GM21381 (cell line): ENCODE measurements around the gene CNTN1.

Experiments used
- ATAC-seq: cut with Tn5 transposase; IDR thresholded peaks from one replicate; pipeline ENCODE4 v1.9.1; 2021; ENCODE audit warnings: mild to moderate bottlenecking, moderate library complexity; ENCODE audit not compliant: unreplicated experiment

The CNTN1 gene

DNA sequence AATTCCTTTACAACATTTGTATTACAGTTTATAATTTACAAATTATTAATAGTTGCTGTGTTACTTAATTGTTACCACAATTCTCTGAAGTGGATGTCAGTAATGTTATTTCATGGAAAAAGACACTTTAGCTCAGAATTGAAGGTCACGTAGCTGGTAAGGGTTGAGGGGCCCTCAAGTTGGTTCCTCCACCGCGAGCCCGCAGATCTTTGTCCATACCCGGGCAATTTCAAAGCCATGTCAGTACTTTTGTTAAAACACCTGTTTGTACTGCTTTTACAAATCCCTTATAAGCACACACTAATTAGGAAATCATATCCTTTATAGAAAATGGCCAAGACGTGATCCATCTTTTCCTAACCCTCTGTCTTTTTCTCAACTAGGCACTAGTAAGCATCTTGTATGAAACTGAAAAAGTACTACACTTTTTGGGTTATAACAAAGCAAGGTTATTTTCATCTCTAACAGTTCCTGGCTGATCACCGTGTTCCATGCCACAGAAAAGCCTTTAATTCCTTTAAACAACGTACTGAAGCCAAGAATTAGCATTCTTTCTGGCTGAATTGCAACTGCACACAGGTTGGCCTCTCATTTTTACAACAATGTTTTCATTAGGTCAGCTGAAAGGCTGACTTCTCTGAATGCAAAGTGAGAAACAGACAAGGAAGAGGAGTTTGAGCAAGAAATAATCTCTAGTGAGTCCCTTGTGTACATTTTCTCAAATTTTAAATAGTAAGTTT, 76.1 kb downstream of the CNTN1 start:
- no peak for ATAC-seq

- ATAC-seq, result no peak
Observed at GRCh38 chr12:40769846-40770245, 77.6 kb downstream of the CNTN1 start.

DNA sequence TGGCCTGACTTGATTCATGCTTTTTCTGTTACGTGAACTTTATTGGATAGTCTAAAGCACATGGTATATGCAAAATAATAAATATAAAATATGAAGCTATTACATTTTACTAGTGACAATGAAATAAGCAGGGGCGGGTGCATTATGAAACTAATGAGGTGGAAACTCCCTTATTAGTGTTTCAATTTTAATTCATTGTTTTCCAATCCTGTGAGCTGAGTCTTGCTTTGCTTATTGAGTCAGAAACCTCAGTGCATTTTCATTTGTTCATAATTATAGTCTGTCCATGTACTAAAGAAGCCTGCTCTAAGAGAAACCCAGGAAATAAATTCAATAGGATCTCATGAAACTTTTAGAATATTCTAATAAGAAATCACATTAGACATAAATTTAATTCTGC, 78.5 kb downstream of the CNTN1 start:
- no peak for ATAC-seq

GRCh38 chr12:40775661-40776060, 83.4 kb downstream of the CNTN1 start:
- ATAC-seq, result no peak

GRCh38 chr12:40784102-40784501, 91.9 kb downstream of the CNTN1 start:
- no peak for ATAC-seq

DNA sequence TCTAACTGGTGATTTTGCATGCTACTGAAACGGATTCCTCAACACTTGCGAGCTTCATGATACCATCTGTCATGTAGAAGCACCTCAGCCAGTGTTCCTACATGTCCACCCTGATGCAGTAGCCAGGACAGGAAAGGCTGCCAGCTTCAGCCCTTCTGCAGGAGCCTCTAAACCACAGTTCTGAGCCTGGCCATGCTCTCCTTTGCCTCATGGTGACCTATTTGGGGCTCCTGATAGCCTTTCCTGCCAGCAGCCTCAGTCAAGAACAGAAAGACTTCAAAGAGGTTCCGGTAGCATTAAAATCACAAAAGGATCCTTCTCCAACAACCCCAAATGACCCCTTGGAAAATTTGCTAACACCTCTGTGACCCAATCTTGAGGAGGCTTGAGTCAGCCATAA, 96.0 kb downstream of the CNTN1 start:
- ATAC-seq, result no peak

GRCh38 chr12:40792792-40793386, 100.7 kb downstream of the CNTN1 start:
- ATAC-seq, result no peak

GRCh38 chr12:40793471-40793870, 101.2 kb downstream of the CNTN1 start:
- ATAC-seq, result no peak

GRCh38 chr12:40794087-40794486, 101.8 kb downstream of the CNTN1 start:
- ATAC-seq, result no peak

- no peak for ATAC-seq
Observed at GRCh38 chr12:40801082-40801481, 108.8 kb downstream of the CNTN1 start.

- no peak for ATAC-seq
Observed at GRCh38 chr12:40801861-40802260, 109.6 kb downstream of the CNTN1 start.

DNA sequence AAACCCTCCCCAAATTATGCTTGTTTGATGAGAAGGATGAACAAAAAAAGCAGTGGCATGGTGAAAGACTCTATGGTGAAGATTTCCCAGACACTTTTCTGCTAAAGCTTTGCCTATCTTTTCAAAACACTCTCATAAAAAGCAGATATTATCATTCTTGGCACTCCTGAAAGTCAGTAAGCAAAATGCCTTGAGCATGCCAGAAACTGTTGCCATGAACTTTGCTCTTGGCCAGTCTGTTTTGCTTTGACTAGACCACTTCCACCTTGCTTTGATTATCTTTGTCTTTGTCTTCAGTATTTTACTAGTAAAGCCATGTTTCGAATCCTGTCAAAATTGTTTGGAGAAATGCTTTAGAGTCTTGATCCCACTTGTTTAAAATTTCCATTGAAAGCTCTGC, 110.4 kb downstream of the CNTN1 start:
- ATAC-seq, result no peak

- ATAC-seq, result no peak
Observed at GRCh38 chr12:40819436-40820108, 127.3 kb downstream of the CNTN1 start.

DNA sequence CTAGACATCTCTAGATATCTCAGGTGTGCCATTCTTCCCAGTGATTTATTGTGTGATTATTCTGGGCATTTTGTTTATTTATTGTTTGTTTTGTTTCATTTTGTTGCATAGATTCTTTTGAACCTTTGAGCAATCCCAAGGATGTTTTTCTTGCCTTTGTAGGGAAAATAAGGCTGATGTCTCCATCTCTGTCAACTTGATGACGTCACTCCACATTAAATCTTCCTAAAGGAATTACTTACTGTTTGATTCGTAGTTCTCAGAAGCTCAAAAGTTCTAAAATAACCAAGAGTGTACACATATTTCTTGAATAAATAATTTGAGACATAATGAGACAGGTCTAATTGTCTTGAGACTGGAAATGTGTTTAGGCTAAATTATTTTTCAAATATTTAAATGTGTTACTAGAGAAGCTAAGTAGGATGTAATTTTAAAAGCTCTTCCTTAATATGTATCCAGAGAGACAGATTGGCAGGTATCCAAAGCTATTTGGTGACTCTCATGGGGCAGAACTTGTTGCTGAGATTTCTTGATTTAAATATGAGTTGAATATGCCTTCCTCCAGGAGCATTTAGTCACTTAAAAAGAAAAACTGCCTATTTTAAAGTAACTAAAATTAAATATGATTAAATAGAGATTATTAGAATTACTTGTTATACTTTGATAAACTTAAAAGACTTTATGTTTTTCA, 128.7 kb downstream of the CNTN1 start:
- ATAC-seq, result no peak

- no peak for ATAC-seq
Observed at GRCh38 chr12:40825156-40825555, 132.9 kb downstream of the CNTN1 start.

DNA sequence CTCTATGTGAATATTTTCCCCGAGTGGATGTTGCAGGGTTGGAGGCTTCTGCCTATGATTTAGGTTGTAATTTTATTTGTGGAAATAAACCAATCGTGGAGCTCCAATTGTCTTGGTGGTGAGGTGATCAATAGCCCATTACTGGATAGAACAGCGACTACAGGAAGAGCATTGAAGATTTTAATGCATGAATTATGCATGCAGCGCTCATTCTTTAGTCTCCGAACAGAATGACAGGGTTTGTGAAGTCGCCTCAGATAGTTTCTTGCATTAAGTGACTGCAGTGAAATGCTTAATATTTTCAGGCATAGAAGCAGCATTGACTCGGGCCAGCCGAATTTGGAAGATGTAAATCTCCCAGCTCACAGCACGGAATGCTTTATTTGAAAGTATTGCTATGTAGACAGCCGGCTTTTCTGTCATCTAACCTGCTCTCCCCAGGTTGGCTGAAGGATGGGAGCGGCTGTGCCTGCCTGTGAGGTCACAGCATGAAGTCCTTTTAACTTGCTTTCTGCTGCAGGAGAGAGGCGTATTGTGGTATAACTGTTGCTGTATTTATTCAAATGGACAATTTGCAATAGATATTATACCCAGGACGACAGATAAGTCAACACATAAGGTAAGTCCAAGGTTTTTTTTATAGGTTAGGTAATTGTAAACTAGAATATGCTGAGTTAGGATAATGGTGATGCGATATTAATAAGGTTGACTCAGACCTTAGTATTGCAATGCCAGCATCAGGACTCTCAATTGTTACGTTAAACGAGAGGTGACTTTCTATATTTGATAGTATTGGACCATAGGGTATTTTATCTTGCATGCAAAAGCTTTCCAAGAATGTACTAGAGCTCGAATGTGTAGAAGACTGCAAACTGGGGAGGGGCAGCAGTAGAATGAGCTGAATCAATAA, 135.7 kb downstream of the CNTN1 start:
- ATAC-seq, result no peak

DNA sequence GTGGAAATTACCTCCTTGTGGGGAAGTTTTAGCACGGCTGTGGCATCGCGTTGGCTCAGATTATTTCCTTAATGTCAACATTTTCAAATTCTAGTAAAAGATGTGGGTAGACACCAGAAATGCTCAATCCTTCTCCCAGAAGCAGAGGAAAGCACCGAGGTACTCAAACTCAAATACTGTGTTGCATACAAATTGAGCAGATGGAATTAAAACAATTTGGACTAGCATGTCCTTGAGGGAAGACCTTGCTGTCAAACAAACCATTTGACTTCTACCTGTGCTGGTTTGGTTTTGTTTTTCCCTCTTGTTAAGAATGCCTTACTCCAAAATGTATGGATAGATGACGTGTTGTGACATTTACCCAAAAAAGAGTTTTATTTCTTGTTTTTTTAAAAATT, 136.4 kb downstream of the CNTN1 start:
- ATAC-seq, result no peak

DNA sequence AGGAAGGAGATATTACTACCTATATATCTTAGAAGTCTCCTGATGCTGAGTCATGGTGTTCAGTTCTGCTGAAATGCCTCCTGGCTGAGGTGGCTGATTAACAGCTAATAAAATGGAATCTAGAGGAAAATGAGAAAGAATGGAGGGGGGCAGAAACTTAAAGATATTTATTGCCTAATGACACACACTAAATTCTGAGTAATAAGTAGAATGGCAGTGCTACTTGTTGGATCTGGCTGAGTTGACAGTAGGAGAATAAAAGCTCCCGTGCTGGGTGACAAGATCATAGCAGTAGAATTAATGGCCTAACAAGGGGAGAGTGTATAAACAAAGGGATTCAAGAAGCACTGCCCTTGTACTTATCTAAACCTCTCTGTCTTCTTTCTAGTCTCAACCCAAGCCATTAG, 137.5 kb downstream of the CNTN1 start:
- ATAC-seq, result no peak

- ATAC-seq, result no peak
Observed at GRCh38 chr12:40831916-40832315, 139.7 kb downstream of the CNTN1 start.

DNA sequence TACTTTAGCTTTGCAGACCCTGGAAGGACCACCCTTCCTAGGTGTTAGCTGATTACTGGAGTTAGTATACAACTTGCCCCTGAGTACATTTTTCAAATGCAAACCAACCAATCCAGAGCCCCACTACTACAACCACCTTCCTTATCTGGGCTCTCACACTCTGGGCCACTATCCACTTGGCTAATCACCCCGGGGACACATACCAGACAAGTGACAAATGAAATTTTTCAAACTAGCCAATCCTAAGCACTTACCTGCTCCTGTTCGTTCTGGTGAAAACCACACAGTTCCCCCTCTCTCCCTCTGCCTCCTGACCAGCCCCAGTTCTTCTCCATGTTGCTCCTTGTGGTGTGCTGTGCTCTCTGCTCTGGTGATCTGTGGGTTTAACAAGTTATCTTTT, 140.4 kb downstream of the CNTN1 start:
- ATAC-seq, result no peak

DNA sequence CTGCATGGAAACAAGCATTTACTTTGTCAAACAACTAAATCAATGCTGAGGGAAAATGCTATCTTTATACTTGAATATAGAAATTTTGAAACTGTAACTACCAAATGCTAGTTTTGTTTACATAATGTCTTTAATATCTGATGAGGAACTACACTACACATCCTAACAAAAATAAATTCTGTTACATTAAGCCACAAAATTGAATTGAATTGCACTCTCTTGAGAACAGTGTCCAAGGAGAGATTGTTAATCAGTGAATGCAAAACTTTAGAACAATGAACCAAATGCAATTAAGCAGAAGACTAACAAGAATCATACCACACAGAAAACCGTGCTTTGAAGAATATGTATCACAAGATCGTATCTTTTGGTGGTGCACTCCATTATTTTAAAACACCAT, 141.6 kb downstream of the CNTN1 start:
- no peak for ATAC-seq
